PC-3 (cell line): ENCODE measurements around the gene RPS16. TPM values are rescaled to one million over a fixed set of nuclear protein-coding genes. Genes with fewer than 3 reads are reported as not detected.

Experiments
- ATAC-seq: fragments of 200-7000 bp; cut with Tn5 transposase; 2 replicates; pipeline ENCODE4 v1.9.1; 2020; ENCODE audit warnings: mild to moderate bottlenecking, moderate library complexity
- BruUV-seq: library from RNA; stranded (reverse); fragments of 400-500 nt; replicated peaks from 2 replicates; lab custom pipeline; 2021; lab: Mats Ljungman, UMichigan
- CTCF ChIA-PET: fragments of 300-600 bp; sonication (Branson Sonifier 250); formaldehyde crosslinking; loops from one replicate; lab custom pipeline; 2022; ENCODE audit warnings: antibody characterized with exemption; lab: Charles Lee
- POLR2A ChIA-PET: fragments of 300-600 bp; sonication (Branson Sonifier 250); formaldehyde crosslinking; loops from one replicate; lab custom pipeline; 2022; ENCODE audit warnings: antibody characterized with exemption; ENCODE audit not compliant: unreplicated experiment; lab: Charles Lee
- DNase-seq: peaks from one replicate; pipeline ENCODE4 v3.0.0-alpha.2; 2015
- H2AFZ ChIP-seq: fragments of 300-600 bp; sonication (generic); 2 replicates; pipeline ENCODE4 v1.6.0; 2016; ENCODE audit warnings: antibody characterized with exemption, low read length
- H3F3A ChIP-seq: fragments of 300-600 bp; sonication (generic); one replicate; pipeline ENCODE4 v1.6.0; 2017; ENCODE audit warnings: antibody characterized with exemption, low read length, control low read depth, mild to moderate bottlenecking; ENCODE audit not compliant: unreplicated experiment
- H3K27ac ChIP-seq: fragments of 300-600 bp; sonication (generic); 2 replicates; pipeline ENCODE4 v1.5.1; 2016; ENCODE audit warnings: mild to moderate bottlenecking, low read length
- H3K27me3 ChIP-seq: fragments of 300-600 bp; sonication (generic); 2 replicates; pipeline ENCODE4 v1.6.1; 2016; ENCODE audit warnings: low read length, mixed read lengths
- H3K36me3 ChIP-seq: fragments of 300-600 bp; sonication (generic); 2 replicates; pipeline ENCODE4 v1.6.1; 2016; ENCODE audit warnings: low read depth, mixed run types, low read length, mixed read lengths
- H3K4me1 ChIP-seq: fragments of 300-600 bp; sonication (generic); 2 replicates; pipeline ENCODE4 v1.5.1; 2016; ENCODE audit warnings: low read length; ENCODE audit not compliant: insufficient read depth
- H3K4me2 ChIP-seq: fragments of 300-600 bp; sonication (generic); 2 replicates; pipeline ENCODE4 v1.6.0; 2016; ENCODE audit warnings: low read length
- H3K4me3 ChIP-seq: fragments of 300-600 bp; sonication (generic); 2 replicates; pipeline ENCODE4 v1.5.1; 2016; ENCODE audit warnings: mild to moderate bottlenecking, low read length, mixed read lengths
- H3K79me2 ChIP-seq: fragments of 300-600 bp; sonication (generic); 2 replicates; pipeline ENCODE4 v1.6.1; 2017; ENCODE audit warnings: low read length, mixed read lengths
- H3K9ac ChIP-seq: fragments of 300-600 bp; sonication (generic); 2 replicates; pipeline ENCODE4 v1.6.0; 2016; ENCODE audit warnings: mild to moderate bottlenecking, low read length
- H3K9me2 ChIP-seq: fragments of 300-600 bp; sonication (generic); replicated peaks from 2 replicates; pipeline ENCODE4 v1.6.1; 2016; ENCODE audit warnings: mixed run types, low read length, mixed read lengths
- H3K9me3 ChIP-seq: fragments of 300-600 bp; sonication (generic); 2 replicates; pipeline ENCODE4 v1.6.1; 2016; ENCODE audit warnings: low read length, mixed read lengths
- H4K20me1 ChIP-seq: fragments of 300-600 bp; sonication (generic); 2 replicates; pipeline ENCODE4 v1.6.1; 2016; ENCODE audit warnings: low read length, mixed read lengths
- EZH2 ChIP-seq: fragments of 300-600 bp; sonication (generic); IDR thresholded peaks from one replicate; pipeline ENCODE4 v1.6.1; 2017; ENCODE audit warnings: antibody characterized with exemption, mild to moderate bottlenecking, low read length; ENCODE audit not compliant: unreplicated experiment
- EZH2phosphoT487 ChIP-seq: fragments of 300-600 bp; sonication (generic); IDR thresholded peaks from 2 replicates; pipeline ENCODE4 v1.6.1; 2018; ENCODE audit warnings: mild to moderate bottlenecking, antibody characterized with exemption, low read length, borderline replicate concordance
- intact Hi-C: fragments of 100-400 bp; cut with micrococcal nuclease; formaldehyde crosslinking; loops from 2 replicates; pipeline ENCODE4 v1.9.0; 2023
- total RNA-seq: library from RNA; depleted of rRNA; stranded (reverse); fragments of >200 nt; gene quantifications from 2 replicates; pipeline ENCODE4 v1.2.3, GENCODE V29; 2014
- TF ChIP-seq, protein P1 (sequence below): fragments of 300-600 bp; sonication (generic); conservative IDR thresholded peaks from 2 replicates; pipeline ENCODE4 v1.5.1; 2017; ENCODE audit warnings: antibody characterized with exemption, low read depth, mild to moderate bottlenecking, low read length

Gene RPS16
- total RNA-seq, 1 experiment from 2014 or later, result 418 TPM

DNA sequence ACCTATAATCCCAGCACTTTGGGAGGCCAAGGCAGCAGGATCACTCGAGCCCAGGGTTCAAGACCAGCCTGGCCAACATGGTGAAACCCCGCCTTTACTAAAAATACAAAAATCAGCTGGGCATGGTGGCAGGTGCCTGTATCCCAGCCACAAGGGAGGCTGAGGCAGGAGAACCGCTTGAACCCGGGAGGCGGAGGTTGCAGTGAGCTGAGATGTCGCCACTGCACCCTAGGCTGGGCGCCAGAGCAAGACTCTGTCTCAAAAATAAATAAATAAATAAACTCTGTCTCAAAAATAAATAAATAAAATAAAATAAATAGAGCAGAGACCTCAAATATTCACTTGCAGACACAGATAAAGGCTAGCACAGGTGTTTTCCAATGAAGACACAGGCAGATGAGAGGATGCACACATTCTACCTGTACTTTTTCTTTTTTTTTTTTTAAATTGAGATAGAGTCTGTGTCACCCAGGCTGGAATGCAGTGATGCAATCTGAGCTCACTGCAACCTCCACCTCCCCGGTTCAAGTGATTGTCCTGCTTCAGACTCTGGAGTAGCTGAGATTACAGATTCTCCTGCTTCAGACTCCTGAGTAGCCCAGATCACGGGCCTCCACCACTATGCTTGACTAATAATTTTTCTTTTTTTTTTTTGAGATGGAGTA is 2.7 kb upstream of the RPS16 start:
- Histone ChIP-seq H3K36me3 (peaks cover 18% of the 10 kb centered on the region), H2AFZ (no peak overlapping the region), H3K79me2 (peaks cover 24% of the 10 kb centered on the region), H3K9me3 (no peaks in the 10 kb centered on the region), H3K4me1 (peaks cover 19% of the 10 kb centered on the region), H4K20me1 (peaks cover 15% of the 10 kb centered on the region), H3K27ac (no peak overlapping the region), H3K4me2 (no peak overlapping the region), H3K27me3 (no peaks in the 10 kb centered on the region), H3K9ac (no peak overlapping the region), H3K4me3 (no peak overlapping the region), H3F3A (peaks cover 16% of the 10 kb centered on the region), H3K9me2 (no peaks in the 10 kb centered on the region)
- BruUV-seq, result no TSS peak
- intact Hi-C loops, result no loop called here
- TF ChIP-seq EZH2phosphoT487, result no peak
- TF ChIP-seq EZH2, result no peak
- TF ChIP-seq, protein P1, sequence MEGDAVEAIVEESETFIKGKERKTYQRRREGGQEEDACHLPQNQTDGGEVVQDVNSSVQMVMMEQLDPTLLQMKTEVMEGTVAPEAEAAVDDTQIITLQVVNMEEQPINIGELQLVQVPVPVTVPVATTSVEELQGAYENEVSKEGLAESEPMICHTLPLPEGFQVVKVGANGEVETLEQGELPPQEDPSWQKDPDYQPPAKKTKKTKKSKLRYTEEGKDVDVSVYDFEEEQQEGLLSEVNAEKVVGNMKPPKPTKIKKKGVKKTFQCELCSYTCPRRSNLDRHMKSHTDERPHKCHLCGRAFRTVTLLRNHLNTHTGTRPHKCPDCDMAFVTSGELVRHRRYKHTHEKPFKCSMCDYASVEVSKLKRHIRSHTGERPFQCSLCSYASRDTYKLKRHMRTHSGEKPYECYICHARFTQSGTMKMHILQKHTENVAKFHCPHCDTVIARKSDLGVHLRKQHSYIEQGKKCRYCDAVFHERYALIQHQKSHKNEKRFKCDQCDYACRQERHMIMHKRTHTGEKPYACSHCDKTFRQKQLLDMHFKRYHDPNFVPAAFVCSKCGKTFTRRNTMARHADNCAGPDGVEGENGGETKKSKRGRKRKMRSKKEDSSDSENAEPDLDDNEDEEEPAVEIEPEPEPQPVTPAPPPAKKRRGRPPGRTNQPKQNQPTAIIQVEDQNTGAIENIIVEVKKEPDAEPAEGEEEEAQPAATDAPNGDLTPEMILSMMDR, result no peak
- ChIA-PET CTCF (interaction anchor here (0.6 to 0.7 kb wide), 2 partner anchors 37 to 356 kb away, joined by 3 to 4 read pairs; no protein-coding TSS in a partner anchor), POLR2A (interaction anchor here (0.6 kb wide), 1 partner anchor 1434 kb away, joined by 3 read pairs; no protein-coding TSS in a partner anchor)
- ATAC-seq (no peak), DNase-seq (peak; percentile 32)

DNA sequence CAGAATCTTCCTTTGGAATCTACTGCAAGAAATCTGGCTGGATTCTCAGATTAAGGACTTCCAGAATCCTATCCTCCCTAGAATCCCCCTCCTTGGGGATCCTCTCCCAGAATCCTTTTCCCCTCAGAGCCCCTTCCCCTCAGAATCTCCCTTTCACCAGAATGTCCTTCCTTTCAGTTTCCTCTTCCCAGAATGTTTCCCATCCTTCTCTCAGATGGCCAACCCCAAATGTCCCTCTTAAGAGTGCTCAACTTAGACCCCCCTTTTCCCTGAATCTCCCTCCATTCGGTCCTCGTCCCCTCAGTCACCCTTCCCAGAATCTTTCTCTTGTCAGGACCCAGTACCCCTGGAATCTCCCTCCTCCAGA is 584 bp upstream of the RPS16 start:
- peaks cover 23% of the 10 kb centered on the region for H3K4me1 ChIP-seq
- BruUV-seq, result TSS peak; percentile 98
- ATAC-seq, result no peak

More for the DNA sequence above, 584 bp upstream of the RPS16 start:
- H2AFZ ChIP-seq, result 0 out of 2 replicates have a peak overlapping the region, but pooled peaks have one; percentile 29
- no peaks in the 10 kb centered on the region for H3K27me3 ChIP-seq
- H3K79me2 ChIP-seq, result peaks cover 32% of the 10 kb centered on the region
- CTCF ChIA-PET, result no interaction called here
- H3K27ac ChIP-seq, result peak overlapping the region; percentile 67
- DNase-seq, result no peak
- intact Hi-C loops, result no loop called here
- peaks cover 27% of the 10 kb centered on the region for H3F3A ChIP-seq
- peaks cover 30% of the 10 kb centered on the region for H3K36me3 ChIP-seq
- peak overlapping the region; percentile 95 for H3K4me3 ChIP-seq
- TF ChIP-seq, protein P1, result no peak
- TF ChIP-seq EZH2, result no peak
- no peak for TF ChIP-seq EZH2phosphoT487
- peaks cover 21% of the 10 kb centered on the region for H4K20me1 ChIP-seq
- H3K9me2 ChIP-seq, result no peaks in the 10 kb centered on the region
- peak overlapping the region; percentile 99 for H3K4me2 ChIP-seq
- peak overlapping the region; percentile 100 for H3K9ac ChIP-seq
- POLR2A ChIA-PET, result interaction anchor here (0.6 to 1.0 kb wide), 9 partner anchors 9 to 1049 kb away, joined by 3 to 6 read pairs (median 4); partner anchors contain the start of genes DYRK1B and SUPT5H
- H3K9me3 ChIP-seq, result no peaks in the 10 kb centered on the region
